H4 (cell line): ENCODE data around the gene PPL. TPM values are rescaled to one million over a fixed set of nuclear protein-coding genes. Genes with fewer than 3 reads are reported as not detected.
A peak's percentile ranks its signal among the peaks of the same experiment; 100 is the strongest.

Source experiments
- DNase-seq: peaks from one replicate; pipeline ENCODE4 v3.0.0-alpha.2; 2015; ENCODE audit warnings: low spot score
- total RNA-seq: library from RNA; depleted of rRNA; stranded (reverse); fragments of >200 nt; shearing (Covaris generic); gene quantifications from 2 replicates; pipeline ENCODE4 v1.2.3, GENCODE V29; 2014

PPL gene
- total RNA-seq, 1 experiment from 2014 or later = 0.10 TPM

DNA sequence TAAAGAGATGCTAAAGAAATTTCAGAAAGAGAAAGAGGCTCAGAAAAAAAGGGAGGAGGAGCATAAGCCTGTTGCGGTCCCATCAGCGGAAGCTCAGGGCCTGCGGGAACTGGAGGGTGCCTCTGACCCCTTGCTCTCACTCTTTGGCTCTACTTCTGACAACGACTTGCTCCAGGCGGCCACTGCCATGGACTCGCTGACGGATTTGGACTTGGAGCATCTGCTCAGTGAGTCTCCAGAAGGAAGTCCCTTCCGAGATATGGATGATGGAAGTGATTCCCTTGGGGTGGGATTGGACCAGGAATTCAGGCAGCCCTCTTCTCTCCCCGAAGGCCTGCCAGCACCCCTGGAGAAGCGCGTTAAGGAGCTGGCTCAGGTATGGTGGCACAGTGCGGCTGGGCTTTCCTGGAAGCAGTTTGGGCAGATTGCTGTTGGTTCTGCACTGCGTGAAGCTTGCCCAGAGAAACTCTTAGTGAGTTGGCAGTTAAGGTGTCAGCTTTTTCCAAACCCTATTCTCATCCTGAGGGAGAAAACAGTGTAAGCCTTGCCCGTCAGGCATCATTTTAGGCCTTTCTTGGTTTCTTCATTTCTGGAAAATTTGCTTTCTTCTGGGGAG lies 76.1 kb downstream of the PPL start:
- DNase-seq = no peak

DNA sequence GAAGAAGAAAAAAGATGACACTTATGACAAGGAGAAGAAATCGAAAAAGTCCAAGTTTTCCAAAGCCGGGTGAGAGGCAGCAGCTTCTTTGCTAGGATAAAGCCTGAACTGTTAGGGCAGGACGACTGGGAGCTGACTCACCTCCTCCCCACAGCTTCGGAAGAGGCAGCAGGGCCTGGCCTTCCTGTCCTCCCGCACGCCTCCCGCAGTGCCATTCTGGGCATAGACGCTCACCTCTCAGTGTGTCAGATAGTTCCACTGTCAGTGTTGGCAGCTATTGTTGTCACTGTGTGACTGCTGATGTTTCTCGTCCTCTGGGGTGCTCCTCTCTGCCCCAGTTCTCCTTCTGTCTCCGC lies 77.1 kb downstream of the PPL start:
- no peak for DNase-seq

DNA sequence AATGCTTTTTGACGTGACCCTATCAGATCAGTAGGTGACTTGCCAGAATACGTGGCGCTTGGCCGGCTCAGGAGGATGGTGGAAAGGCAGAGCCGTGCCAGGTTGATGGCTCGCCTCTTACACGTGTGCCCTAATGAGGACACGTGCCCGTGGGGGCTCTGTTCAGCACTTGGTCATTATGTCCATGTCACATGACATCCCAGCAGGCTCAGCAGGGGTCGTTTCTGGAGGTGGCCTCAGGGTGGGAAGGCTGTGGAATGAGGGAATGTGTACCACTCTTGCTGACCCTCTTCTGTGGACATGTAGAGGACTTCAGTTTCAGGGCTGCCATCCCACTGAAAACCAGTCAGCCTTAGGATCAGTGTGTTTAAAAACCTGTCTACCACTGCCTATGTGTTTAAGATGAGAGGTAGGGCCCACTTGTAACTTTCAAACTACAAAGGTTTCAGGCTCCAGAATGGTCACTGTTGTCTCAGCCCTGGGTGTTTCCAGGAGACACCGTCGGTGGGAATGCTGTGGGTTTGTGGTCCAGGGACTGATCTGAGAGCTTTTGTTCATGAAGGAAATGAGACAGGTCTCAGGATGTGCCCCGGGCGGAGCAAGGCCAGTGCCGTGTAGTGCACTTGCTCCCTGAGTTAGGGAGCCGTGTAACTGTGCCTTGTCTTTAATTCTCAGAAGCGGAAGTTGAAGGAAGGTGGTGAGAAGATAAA lies 77.6 kb downstream of the PPL start:
- DNase-seq = no peak

DNA sequence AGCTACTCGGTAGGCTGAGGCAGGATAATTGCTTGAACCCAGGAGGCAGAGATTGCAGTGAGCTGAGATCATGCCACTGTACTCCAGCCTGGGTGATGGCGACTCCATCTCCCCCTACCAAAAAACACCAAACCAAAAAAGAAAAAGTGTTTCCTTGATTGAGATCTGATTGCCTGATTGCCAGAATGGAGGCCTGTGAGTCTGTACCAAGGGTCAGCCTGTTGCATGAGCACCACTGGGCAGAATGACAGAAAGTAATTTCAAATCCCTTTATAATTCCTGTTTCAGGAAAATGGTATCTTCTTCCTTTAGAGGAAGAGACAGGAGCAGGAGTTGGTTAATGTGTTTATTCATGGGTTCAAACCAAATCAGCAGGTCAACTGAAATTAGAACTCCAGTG lies 81.1 kb downstream of the PPL start:
- DNase-seq = no peak

DNA sequence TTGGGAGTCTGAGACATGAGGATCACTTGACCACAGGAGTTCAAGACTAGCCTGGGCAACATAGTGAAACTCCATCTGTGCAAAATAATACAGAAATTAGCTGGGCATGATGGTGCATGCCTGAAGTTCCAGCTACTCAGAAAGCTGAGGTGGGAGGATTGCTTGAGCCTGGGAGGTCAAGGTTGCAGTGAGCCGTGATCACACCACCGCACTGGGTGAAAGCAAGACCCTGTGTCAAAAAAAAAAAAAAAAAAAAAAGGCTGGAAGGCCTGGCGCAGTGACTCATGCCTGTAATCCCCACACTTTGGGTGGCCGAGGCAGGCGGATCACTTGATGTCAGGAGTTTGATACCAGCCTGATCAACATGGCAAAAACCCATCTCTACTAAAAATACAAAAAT lies 81.6 kb downstream of the PPL start:
- DNase-seq = no peak

DNA sequence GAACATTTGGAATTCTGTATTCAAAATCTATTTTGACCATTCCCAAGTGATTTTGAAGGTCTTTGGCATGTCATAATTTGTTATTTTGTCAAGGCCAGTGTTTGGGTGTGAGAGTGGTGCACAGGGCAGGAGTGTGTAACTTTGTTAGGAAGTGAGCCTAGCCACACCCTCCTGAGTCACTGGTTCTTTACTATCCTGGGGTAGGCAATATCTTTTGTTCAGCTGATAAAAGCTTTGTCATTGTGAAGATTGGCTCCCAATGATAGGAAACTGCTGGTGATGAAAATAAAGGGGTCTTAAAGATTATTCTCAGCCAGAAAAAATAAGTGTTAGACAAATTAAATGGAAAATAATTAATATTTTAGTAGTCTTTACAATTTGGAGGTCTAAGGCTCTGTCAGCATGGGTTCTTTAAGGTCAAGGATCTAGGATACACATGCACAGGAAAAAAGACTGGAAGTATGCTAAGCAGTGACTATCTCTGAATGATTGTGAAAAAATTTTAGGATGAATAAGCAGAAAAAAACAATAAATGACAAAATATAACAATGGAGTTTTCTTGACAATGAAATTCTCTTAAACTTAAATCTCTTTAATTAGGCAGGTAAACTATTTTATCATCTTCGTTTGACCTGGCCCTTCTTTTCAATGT lies 84.6 kb downstream of the PPL start:
- no peak for DNase-seq

DNA sequence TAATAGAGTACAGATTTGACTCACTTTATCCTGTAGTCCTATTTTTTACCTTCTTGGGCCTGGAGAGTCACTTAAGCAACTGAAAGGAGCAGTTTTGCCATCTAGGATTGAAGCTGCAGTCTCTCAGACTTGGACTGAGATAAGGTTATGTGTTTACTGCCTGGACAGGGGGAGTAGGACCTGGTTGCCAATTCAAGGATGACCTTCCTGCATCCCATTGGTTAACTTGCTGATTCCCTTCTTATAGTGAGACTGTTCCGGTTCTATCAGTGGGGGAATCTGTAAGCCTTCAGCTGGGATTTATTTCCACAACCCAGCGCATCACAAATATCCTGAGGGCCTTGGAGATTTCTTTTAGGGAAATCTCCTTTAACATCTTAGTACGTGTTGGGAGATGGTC lies 86.7 kb downstream of the PPL start:
- DNase-seq = no peak

DNA sequence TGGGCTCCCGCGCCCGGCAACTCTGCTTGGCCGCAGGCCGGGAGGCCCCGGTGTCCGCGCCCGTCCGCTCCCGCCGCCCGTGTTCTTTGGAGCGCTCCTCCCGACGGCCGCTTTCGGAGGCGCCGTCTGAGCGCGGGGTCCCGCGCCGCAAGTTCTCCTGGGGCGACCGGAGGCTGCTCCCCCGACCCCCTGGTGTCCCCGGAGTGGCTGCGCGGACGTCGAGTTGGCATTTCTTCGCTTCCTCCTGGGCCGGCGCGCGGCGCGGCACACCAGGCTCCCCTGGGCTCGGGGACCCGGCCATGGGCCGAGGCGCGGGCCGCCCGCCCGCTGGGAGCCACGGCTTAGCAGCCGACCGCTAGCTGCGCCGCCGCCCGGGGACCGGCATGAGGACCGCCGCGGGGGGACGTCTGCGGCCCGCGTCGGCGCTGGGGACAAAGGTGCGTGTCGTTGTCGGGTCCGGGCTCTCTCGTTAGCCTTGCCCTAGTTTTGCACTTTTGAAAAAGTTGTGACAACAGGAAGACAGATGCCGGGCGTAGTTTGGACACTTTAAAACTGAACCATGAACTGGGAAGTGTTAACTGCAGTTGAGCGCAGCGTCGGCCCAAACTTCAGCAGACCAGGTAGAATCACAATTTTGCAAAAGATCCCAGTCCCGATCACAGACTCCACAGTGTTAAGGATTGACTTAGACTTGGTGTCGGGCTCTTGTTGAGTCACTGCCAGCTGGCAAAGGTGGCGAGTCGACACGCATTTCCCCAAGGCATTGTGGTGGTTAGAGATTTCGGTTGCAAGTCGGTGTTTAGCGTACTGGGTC lies 89.0 kb downstream of the PPL start:
- DNase-seq = peak; percentile 31

DNA sequence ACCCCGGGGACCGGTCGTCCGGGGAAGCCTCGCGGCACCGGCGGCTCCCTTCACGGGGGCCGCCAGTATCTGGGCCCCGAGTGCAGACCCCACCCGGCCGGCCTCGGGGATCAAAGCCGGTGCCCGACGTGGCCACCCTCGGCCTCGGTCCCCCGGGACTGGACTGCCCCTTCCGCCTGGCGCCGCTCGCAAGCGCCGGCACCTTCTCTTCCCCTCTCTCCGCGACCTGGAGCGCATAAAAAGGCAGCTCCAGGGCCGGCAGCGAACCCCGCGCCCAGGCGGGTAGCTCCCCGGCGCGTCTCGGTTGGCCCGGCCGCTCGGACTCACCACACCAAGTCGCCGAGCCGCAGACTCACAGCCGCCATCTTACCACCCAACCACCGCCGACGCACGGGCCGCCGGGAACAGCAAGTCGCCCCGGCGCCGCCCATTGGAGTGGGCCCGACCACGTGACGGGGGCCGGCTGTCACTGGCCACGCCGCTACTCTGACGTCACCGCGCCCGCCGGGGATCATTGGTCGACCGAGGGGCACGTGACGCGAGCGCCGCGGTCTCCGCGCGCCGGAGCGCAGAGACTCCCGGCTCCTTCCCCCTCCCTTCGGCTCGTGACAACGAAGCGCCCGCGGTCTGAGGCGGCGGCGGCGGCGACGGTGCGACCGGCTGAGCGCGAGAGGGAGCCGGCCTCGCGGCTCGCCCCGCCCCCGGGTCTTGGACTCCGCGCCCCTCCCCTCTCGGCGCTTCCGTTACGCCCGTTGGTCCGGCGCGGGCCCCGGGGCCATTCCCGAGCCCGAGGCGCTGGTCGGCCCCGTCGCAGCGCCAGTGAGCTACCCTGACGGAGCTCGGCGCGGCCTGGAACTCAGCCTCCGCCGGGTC lies 89.8 kb downstream of the PPL start, which contains the start of the genes GLYR1 and UBN1:
Gene GLYR1, minus strand, starts transcription at position 388 of the 873 bp plus-strand sequence. Its CDS starts 23 bp downstream, at position 365.
Gene UBN1, plus strand, starts transcription at position 581 of the 873 bp plus-strand sequence. CDS start 5,437 bp downstream, outside the sequence.
- peak; percentile 96 for DNase-seq

DNA sequence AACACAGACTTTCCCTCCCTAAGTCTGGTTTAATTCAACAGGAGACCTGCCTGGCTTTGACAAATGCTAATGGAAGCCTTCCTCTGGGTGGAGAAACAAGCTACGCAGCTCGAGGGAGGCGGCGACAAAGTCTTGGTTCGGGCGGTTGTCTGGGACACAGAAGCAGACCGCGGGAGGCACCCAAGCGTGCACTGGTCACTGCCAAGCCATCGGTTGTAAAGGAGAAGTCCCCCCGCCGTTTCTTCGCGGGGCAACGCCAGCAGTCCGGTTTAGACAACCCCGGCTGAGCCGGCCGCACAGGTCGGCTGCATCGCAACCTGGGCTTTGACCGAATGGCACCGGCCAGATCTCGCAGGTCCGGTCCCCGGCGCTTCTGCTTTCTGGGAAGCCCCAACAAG lies 90.4 kb downstream of the PPL start:
- no peak for DNase-seq

DNA sequence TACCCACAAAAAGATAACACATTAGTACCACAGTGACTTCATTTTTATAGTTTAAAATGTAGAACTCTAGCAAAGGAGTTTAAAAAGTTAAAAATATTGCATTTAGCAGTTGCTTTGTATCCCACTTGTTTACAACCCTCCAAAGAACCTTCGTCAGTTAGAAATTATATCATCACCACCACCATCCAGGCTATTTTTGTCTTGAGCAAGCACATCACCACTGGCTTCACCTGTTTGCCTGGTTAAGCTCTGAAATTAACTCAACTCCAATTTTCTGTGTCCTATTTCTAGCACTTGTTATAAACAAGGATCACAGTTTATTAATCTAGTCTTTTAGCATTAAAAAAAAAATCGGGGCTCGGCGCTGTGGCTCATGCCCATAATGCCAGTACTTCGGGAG lies 96.0 kb downstream of the PPL start:
- no peak for DNase-seq

DNA sequence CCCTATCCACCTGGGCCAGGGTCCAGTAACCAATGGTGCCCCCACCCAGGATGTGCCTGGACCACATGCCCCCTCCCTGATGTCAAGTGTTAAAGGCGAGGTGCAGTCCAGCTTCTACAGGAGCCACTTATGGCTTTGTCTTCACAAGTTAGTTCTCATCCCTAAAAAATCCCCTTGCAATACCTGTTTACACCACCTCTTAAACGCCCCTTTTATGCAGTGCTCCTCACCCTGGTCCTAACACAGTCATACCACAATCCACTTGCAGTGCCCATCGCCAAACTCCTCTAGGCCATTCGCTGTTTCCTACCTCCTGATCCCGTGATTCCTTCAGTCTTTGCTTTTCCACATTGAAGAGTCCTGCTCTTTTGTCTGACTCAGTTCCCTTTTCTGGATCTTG lies 97.0 kb downstream of the PPL start:
- DNase-seq = no peak

DNA sequence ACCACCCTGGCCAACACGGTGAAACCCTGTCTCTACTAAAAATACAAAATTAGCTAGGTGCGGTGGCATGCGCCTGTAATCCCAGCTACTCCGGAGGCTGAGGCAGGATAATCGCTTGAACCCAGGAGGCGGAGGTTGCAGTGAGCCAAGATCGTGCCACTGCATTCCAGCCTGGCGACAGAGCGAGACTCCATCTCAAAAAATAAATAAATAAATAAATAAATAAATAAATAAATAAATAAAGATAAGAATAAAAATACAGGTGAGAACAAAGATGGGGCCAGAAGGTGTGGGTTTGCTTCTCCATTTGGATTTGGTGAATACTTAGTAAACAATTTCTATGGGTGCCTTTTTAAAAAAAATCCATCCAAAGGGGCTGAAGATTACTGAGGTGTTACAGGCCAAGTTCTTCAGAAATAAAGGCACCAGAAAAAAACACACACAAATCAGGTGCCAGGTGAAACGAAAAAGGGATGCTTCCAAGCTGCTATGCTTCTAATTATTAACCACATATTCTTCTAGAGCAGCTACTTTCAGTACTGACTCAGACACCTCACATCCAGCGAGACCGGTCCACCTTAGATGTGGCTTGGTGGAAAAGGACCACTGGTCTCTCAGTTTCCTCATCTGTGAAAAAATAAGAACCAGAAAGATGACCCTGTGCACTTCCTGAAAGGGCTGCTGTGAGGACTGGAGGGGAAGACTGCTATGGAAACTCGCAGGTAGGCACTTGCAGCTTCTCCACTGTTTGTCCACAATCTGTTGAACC lies 99.0 kb downstream of the PPL start:
- no peak for DNase-seq

DNA sequence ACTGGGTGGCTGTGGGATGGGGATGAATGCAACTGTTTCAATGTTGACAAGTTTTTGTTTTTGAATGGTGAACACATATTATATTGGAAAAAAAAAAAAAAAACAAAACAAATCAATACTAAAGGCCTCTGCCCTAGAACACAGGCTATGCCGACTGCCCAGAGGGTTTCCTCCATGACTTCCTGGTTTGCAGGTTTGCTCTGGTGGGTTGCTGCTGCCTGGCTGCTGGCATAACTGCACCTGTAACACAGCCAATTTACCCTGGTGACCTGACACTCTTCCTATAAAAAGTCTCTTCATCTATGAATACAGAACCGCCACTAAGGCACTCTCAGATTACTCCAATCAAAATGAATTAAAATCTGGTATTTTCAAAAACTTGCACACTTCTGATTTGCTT lies 100.2 kb downstream of the PPL start:
- DNase-seq = no peak

DNA sequence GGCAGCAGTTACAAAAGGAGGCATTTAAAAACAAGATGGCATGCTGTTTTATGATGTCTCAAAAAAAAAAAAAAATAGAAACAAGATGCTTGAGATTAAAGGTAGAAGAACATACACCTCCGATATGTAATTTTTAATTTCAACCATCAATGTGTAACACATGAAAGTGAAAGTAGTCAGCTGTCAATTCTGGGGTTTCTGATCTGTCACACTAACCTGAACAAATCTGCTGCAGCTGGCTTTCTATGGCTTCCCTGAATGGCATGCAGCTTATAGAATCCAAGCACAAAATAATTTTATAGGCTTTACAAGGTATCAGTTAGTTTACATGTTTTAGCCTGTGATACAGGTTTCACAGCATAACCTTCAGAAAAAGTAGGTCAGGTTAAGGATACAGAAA lies 103.4 kb downstream of the PPL start:
- no peak for DNase-seq

DNA sequence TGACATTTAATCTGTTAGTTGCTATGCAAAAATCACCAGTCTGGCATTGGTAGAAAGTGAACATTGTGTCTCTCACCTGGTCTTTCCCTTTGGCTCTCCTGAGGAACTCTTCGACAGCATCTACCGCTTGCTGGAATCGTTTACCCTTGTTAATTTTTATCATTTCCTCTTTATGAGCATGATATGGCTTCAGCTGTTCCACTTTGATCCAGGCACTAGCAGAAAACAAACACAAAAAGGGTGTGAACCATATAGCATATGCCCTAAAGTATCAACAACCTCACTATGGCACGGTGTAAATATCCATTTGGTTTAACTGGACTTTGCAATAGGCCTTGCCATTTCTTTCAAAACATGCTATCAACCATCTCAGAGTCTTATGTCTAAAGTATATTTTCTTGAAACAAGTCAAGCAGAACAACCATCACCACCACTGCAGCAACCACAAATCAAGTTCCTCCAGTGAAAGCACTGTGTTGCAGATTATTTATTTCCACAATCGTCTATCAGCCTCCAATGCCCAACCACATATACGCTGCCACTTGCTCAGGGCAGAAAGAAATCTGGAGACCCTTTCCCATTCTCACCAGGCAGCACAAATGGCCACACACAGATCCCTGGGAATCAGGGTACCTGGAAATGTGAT lies 104.1 kb downstream of the PPL start:
- no peak for DNase-seq
